Left colon (tissue), 2 donors: ENCODE measurements around the gene ACTL9. TPM values are rescaled to one million over a fixed set of nuclear protein-coding genes. Genes with fewer than 3 reads are reported as not detected.

Source experiments
- ATAC-seq: fragments of 200-7000 bp; cut with Tn5 transposase; one replicate; pipeline ENCODE4 v1.9.1; 2020; ENCODE audit warnings: mild to moderate bottlenecking, moderate library complexity
- DNase-seq, 2 donors: peaks; one replicate each; pipeline ENCODE4 v3.0.0-alpha.2; 2020
- intact Hi-C, 2 donors: fragments of 100-400 bp; cut with DNase I in 1 of 2; cut with micrococcal nuclease in 1 of 2; formaldehyde crosslinking; loops; one replicate each; pipeline versions ENCODE4 v1.11.2 to v1.14.0; 2022; cut with DNase I, micrococcal nuclease
- total RNA-seq, 2 donors: library from RNA; stranded (reverse); fragmentation: NEBNext Ultra II Directional; extraction: Animal tissue kit (Norgen Biotek cat#: 25700); gene quantifications; one replicate each; pipeline ENCODE4 v1.2.1, GENCODE V29; 2021
- donor health status: DM: no; HTN: no; CAD: no.
- donor health status: DM: yes; HTN: yes; CAD: no.

ACTL9 gene
- total RNA-seq, 2 donors from 2014 or later: not detected

DNA sequence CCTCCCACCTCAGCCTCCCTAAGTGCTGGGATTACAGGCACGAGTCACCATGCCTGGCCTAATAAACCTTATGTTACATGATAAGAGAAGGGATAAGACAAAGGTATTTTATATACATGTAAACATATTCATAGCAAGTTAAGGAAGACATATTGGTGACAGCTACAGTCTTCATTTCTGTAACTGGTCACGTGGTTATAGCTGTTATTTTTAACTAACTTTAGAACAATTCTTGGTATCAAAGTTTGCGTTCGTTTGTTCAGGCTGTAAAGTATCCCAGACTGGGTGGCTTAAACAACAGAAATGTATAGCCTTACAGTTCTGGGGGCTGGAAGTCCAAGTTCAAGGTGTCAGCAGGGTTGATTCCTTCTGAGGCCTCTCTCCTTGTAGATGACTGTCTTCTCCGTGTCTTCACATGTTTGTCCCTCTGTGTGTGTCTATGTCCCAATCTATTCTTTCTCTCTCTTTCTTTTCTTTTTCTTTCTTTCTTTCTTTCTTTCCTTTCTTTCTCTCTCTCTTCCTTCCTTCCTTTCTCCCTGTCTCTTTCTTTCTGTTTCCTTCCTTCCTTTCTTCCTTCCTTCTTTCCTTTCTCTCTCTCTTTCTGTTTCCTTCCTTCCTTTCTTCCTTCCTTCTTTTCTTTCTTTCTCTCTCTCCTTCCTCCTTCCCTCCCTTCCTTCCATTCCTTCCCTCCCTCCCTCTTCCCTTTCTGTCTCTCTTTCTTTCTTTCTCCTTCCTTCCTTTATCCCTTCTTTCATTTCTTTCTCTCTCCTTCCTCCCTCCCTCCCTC lies 7.6 kb downstream of the ACTL9 start:
- no peak for ATAC-seq
- no peak for DNase-seq
- intact Hi-C loops: no loop called here

DNA sequence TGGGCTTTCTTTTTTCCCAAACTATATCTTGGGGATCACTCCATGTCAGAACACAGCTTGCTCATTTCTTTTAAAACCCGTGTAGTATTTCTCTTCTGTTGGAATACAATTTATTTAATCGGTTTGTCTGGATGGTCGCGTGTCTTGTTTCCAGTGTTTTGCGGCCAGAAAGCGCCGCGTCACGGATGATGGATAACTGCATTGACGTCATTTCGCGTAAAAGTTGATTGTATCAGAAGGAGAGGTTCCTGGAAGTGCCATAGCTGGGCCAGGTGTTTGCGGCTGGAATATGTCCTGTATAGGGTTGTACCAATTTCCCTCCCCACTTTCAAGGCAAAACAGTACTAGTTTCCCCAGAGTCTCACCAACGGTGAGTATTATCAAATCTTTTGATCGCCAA lies 9.7 kb downstream of the ACTL9 start:
- ATAC-seq (no peak), DNase-seq (no peak)
- intact Hi-C loops: no loop called here

DNA sequence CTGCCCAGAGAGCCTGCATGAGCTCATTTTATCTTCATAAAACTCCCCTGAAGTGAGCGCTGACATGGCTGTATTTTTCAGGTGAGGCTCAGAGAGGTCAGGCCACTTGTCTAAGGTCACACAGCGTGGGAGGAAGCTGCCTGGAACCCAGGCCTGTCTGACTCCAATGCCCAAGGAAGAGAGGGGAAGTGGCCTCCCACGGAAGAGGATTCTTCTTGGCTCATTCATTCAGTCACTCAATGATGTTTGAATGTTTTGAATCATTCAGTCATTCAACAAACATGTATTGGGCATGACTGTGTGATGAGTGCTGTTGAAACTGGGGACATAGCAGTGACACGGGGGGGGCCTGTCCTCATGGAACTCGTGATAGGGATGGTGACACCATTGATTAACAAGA lies 12.0 kb downstream of the ACTL9 start:
- DNase-seq (no peak), ATAC-seq (no peak)
- intact Hi-C loops: no loop called here

DNA sequence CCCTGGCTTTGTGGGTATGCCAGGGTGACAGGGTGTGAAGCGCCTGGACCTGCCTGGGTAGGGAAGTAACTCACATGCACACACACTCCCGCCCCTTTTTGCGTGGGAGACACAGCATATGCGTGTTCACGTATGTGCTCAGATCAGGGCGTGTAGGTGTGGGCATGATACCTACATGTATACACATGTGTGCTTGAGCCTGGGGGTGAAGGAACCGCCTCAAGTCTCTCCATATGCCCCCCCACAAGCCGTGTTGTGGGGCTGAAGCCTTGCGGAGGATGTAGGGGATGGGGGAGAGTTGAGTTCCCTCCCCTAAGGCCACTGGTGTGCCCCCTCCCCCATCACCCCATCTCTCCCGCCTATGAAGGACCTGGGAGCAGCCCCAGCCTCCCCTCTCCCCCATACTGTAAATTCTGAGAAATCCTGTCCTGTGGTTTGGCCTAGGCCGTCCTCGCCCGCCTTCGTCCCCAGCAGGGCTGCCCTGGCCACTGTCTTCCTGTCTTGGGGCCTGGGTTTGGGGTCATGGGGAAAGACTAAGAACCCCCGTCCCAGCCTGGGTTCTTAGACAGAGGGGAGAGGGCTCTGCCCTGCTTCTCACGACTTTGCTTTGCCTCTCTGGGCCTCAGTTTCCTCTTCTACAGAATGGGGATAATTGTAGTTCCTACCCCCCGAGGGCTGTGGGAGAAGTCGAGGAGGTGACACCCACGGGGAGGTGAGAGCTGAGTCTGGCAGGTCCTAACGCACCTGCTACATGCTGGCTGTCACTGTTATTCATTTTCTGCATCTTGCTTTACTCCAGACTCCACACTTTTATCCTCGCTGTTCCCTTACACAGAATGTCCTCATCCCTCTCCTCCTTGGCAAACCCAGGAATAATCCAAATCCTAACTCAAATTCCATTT lies 14.3 kb downstream of the ACTL9 start:
- ATAC-seq: no peak
- no peak for DNase-seq
- intact Hi-C loops: no loop called here

DNA sequence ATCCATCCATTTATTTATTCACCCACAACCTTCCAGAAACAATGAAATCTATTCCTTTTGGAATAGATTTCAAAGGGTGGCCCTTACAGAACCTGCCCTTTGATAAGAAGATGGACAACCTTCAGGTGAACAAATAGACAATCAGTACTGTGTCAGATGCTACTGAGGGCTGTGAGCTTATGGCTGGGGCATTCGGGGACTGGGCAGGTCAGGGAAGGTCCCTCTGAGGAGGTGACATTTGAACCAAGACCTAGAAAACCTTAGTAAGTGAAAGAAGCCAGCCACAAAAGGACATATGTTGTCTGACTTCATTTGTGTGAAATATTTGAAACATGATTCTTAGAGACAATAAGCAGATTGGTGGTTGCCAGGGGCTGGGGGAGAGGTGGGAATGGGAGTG lies 15.7 kb downstream of the ACTL9 start:
- no peak for ATAC-seq
- intact Hi-C loops: no loop called here
- no peak for DNase-seq

DNA sequence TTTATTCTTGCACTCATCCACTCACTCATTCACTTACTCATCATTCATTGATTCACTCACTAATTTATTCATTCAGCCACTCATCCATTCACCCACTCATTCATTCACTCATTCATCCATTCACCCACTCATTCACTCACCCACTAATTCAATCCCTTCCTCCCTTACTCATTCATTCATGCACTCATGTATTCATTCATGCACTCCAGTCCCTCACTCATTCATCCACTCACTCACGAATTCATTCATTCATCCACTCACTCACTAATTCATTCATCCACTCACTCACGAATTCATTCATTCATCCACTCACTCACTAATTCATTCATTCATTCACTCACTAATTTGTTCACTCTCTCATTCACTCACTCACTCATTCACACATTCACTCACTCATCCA lies 16.1 kb downstream of the ACTL9 start:
- no peak for DNase-seq
- intact Hi-C loops: no loop called here
- ATAC-seq: no peak

DNA sequence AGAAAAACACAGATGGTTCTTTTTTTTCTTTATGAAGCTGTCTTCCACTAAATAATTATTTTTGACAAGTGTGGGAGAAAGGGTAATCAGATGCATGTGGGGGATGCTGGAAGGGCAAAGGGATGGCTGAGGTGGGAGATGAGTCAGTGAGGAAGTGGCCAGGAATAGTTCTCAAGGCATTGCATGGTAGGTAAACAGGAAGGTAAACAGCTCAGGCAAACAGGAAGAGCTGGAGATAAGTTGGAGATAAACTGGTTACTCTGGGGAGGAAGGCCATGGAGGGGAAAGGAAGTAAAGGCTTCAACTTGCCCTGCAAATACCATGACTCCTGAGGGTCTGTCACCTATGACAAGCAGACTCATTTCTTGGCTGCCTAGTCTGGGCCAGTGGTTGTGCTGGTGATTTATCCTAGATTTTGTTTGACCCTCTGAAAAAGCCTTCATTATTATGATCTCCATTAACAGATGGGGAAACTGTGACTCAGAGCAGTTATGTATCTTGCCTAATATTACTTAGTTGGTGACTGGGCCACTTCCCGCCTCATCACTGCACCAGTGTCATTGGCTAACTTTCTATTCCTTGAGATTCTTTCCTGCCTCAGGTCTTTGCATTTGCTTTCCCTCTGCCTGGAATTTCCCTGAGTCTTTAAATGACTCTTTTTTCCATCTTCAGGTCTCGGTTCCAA lies 17.1 kb downstream of the ACTL9 start:
- ATAC-seq (no peak), DNase-seq (no peak)
- intact Hi-C loops: no loop called here

DNA sequence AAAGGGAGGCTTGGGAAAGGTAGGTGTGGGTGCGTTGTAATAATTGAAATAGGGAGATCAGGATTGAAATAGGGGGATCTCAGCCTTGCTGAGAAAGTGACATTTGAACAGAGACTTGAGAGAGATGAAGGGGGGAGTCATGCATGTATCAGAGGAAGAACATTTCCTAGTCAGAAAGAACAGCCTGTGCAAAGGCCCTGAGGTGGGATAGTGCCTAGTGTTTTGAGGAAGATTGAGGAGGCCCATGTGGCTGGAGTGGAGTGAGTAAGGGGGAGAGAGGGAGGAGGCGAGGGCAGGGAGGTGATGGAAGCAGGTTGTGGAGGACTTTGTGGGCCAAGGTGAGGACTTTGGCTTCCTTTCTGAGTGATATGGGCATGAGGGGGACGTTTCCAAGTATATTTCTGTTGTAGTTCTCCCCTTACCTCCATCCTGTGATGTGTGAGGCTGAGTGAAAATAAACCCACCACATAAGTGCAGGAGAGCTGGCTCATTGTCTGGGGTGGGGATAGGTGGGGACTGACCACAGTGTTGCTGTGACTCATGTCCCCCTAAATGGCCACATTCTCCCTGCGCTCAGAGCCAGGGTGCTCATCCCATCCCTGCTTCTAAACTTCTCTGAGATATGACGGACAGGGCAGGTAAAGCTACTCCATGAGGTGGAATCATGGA lies 17.8 kb downstream of the ACTL9 start:
- no peak for ATAC-seq
- intact Hi-C loops: no loop called here

DNA sequence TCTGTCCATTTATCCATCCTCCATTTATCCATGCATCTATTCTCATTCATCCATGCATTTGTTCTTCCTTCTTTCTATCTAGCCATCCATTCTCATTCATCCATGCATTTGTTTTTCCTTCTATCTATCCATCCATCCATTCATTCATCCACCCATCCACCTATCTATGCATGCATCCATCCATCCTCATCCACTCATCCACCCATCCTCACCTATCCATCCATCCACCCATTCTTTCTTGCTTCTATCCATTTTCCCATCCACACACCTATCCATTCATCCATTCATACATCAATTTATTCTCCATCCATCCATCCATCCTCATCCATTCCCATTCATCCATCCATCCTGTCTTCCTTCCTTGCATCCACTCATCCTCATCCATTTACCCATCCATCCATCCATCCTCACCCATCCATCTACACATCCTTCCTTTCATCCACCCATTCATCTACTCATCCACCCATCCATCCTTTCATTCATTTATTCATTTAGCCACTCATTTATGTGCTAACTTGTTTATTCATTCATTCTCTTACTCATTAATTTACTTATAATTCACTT lies 20.3 kb downstream of the ACTL9 start:
- intact Hi-C loops: no loop called here
- ATAC-seq (no peak), DNase-seq (no peak)

More for the DNA sequence above, 17.8 kb downstream of the ACTL9 start:
- no peak for DNase-seq

DNA sequence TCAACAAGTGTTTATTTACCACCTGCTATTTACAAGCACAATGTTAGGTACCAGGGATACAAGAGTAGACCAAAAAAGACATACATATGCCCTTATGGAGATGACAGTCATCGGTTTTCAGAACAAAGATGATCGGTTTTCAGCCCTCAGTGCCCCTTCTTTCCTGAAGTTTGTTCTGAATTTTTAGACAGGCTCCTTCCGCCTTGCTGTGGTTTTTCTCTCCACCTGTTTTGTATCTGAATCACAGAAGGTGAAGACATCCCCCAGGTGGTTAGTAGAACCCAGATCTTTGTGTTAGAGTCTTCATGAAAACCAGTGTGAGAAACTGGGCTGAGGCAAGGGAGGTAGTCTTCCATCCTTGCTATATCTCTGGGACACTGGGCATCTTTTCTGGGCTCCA lies 23.5 kb downstream of the ACTL9 start:
- intact Hi-C loops: no loop called here
- DNase-seq: no peak
- no peak for ATAC-seq

DNA sequence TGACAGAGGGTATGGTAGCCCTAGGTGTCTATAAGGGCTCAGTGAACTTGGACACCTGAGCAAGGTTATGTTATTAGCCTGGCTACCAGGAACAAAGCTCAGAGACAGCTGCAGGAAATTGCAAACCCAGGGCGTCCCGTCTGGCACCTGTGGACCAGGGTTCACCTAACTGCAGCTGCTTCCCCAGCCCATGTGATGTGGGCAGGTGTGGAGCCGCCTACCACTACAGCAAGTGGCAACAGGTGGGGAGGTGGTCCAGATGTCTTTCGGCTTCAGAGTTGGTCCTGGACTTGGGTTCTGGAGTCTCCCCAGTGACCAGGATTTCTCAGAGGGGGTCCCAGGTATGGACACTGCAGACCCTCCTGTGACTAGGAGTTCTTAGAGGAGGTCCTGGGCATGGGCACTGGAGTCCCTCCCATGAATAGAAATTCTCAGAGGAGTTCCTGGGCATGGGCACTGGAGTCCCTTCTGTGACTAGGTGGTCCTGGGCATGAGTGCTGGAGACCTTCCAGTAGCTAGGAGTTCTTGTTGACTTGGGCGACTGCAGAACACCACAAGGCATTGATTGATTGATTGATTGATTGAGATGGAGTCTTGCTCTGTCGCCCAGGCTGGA lies 25.2 kb downstream of the ACTL9 start:
- intact Hi-C loops: no loop called here
- DNase-seq (no peak), ATAC-seq (no peak)

DNA sequence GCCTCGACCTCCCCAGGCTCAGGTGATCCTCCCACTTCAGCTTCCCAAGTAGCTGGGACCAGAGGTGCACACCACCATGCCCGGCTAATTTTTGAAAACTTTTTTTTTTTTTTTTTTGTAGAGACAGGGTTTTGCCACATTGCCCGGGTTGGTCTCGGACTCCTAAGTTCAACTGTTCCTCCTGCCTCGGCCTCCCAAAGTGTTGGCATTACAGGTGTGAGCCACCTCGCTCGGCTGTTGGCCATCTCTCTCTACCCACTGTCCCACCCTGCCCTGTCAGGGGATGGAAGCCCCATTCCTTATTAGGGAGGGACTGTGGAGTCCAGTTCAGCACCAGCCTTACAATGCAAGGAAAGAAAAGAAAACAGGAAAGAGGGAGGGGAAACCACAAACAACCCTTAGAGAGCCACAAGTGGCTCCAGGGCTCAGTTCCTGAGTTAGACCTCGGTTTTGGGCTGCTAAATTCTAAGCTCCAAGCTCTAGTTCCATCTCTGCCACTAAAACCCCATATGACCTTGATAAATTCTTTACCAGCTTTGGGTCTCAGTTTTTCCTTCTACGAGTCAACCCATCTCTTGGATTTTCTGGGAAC lies 31.7 kb downstream of the ACTL9 start:
- DNase-seq (no peak), ATAC-seq (no peak)
- intact Hi-C loops: no loop called here

DNA sequence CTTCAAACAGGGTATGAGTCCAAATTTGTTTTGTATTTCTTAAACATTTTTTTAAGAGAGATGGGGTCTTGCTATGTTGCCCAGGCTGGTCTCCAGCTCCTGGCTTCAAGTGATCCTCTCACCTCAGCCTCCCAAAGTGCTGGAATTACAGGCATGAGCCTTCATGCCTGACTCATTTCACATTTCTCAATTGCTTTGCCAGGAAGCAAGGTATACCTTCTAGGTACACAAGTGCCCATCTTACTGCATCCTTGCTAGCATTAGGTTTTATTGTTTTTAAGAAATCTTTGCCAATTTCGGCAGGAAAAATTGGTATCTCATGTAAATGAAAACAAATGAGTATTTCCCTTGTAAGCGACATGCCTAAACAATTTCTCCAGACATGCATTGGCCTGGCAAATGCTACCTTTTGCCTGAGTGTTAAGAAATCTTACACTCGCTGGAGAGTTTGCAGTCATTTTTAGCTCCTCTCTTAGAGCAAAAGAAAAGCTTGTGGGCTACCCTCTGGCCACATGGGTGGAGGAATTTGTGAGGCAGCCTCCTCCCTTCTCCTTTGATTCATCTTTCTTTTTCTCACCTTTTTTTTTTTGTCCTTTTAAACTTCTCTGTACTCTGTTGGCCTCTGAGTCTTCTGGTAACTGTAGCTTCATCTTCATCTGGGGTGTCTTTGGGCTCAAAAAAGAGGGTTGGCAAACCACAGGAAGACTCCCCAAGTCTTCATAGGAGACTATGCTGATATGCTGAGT lies 33.0 kb downstream of the ACTL9 start:
- intact Hi-C loops: no loop called here
- ATAC-seq: no peak
- no peak for DNase-seq

DNA sequence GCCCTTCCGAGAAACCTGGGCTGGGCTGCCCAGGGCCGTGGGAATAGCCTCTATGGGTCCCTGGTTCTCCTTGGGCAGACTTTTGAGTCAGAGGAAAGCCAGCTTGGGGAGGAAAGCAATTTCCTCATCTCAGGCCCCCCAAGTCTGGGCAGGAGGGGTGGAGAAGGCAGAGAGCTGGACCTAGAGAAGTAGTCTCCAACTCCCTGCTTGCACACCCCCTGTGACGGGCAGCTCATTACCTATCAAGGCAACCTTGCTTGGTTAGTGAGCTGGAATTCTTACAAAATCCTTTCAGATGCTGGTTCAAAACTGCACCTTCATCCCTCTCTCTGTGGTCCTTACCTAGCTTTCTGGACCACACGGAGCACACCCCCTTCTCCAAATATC lies 33.9 kb downstream of the ACTL9 start:
- intact Hi-C loops: no loop called here
- DNase-seq: no peak
- no peak for ATAC-seq

DNA sequence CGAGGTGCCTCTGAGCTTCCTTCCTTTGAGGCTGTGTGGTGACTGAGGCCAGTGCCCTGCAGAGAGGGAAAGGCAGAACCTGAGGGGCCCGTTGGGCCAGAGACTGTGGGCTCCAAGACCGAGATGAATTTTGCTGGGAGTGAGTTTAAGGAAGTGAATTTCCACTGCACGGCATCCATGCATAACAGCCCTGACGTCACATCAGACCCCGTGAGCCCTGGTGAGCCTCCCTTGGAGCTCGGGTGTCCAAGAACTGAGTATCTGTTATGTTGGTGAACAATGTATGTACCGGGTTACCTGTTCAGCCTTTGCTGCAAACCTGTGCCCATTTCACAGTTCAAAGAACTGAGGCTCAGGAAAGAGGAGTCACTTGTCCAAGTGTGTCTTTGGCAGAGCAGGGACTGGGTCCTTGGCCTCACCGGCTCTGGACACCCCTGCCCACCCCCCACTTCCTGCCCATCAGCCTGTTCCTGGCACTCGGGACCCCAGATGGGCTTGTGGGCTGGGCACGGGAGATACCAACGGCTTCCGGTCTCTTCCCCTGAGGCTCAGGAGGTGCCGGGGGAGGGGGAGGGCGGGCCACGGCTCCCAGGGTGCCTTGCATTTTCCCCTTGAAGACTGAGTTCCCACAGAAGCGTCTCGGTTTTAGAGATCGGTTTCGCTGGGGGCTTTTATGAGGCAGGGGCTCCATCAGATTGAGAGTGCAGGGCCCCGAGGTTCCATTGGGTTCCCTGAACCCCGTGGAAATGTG lies 34.5 kb downstream of the ACTL9 start:
- peak in 1 of 2 donors; percentile 29 for DNase-seq
- no peak for ATAC-seq
- intact Hi-C loops: no loop called here

DNA sequence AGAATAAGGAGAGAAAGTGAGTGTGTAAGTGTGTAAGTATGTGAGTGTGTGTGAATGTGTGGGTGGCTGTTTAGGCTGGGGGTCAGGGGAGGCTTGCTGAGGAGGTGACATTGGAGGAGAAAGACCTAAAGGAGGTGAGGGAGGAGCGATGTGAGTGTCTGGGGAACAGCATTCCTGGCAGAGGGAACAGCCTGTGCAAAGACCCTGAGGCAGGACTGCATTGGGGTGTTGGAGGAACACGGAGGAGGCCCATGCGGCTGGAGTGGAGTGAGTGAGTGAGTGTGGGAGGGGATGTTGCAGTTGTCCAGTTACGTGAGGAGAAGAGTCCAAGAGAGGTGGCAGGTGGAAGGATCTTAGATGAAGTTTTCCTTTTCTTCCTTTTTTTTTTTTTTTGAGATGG lies 36.3 kb downstream of the ACTL9 start:
- intact Hi-C loops: no loop called here
- ATAC-seq (no peak), DNase-seq (no peak)

DNA sequence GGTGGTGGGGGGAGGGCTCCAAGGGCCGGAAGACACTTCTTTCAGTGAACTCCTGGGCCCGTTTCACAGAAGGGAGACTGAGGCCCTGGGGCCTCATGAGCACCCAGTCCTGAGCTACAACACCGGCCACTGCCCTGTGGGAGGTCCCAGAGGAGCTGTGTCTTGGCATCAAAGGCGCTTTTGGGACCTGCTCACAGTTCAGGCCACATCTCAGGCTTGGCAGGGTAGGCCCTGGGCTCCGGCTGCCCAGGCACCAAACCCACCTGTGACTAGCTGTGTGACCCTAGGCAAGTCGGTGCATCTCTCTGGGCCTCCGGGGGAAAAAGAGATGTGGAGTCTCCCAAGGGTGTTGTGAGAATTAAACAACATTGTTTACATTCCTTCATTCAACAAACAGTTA lies 38.7 kb downstream of the ACTL9 start:
- intact Hi-C loops: no loop called here
- ATAC-seq: no peak
- DNase-seq: no peak
